Loucy (cell line): ENCODE measurements around the gene DIP2A.

Experiments
- H2AFZ ChIP-seq: fragments of 200-600 bp; sonication (generic); 2 replicates; pipeline ENCODE4 v1.6.0; 2016; ENCODE audit warnings: antibody characterized with exemption, mild to moderate bottlenecking, low read length, moderate library complexity
- H3F3A ChIP-seq: fragments of 200-600 bp; 2 replicates; pipeline ENCODE4 v1.6.0; 2016; ENCODE audit warnings: antibody characterized with exemption, low read depth, mild to moderate bottlenecking
- H3K27me3 ChIP-seq: fragments of 200-600 bp; sonication (generic); 2 replicates; pipeline ENCODE4 v1.6.1; 2014; ENCODE audit warnings: low read length, mild to moderate bottlenecking; ENCODE audit not compliant: insufficient read depth, poor library complexity, severe bottlenecking
- H3K36me3 ChIP-seq: fragments of 200-600 bp; sonication (generic); 2 replicates; pipeline ENCODE4 v1.6.1; 2016; ENCODE audit warnings: low read length; ENCODE audit not compliant: insufficient read depth
- H3K4me1 ChIP-seq: fragments of 200-600 bp; sonication (generic); 2 replicates; pipeline ENCODE4 v1.5.1; 2014; ENCODE audit warnings: low read length, mild to moderate bottlenecking; ENCODE audit not compliant: insufficient read depth, poor library complexity, severe bottlenecking
- H3K4me2 ChIP-seq: fragments of 200-600 bp; sonication (generic); 2 replicates; pipeline ENCODE4 v1.6.0; 2014; ENCODE audit warnings: antibody characterized with exemption, low read length, low read depth, mild to moderate bottlenecking; ENCODE audit not compliant: poor library complexity, severe bottlenecking
- H3K4me3 ChIP-seq: fragments of 200-600 bp; sonication (generic); 2 replicates; pipeline ENCODE4 v1.5.1; 2014; ENCODE audit warnings: low read length, mild to moderate bottlenecking, mixed read lengths; ENCODE audit not compliant: poor library complexity, severe bottlenecking
- H3K79me2 ChIP-seq: fragments of 200-600 bp; sonication (generic); 2 replicates; pipeline ENCODE4 v1.6.1; 2014; ENCODE audit warnings: low read length; ENCODE audit not compliant: insufficient read depth
- H3K9ac ChIP-seq: fragments of 200-600 bp; sonication (generic); 2 replicates; pipeline ENCODE4 v1.6.0; 2014; ENCODE audit warnings: mild to moderate bottlenecking, low read depth, low read length, moderate library complexity; ENCODE audit not compliant: poor library complexity, severe bottlenecking
- H3K9me2 ChIP-seq: fragments of 200-600 bp; sonication (generic); replicated peaks from 2 replicates; pipeline ENCODE4 v1.6.1; 2016; ENCODE audit warnings: low read depth, low read length, mixed read lengths
- H3K9me3 ChIP-seq: fragments of 200-600 bp; sonication (generic); 2 replicates; pipeline ENCODE4 v1.6.1; 2014; ENCODE audit warnings: mild to moderate bottlenecking, antibody characterized with exemption, low read length, low read depth; ENCODE audit not compliant: insufficient read depth
- H4K20me1 ChIP-seq: fragments of 200-600 bp; sonication (generic); 2 replicates; pipeline ENCODE4 v1.6.0; 2014; ENCODE audit warnings: antibody characterized with exemption, low read length, mild to moderate bottlenecking; ENCODE audit not compliant: insufficient read depth, poor library complexity, severe bottlenecking
- CTCF ChIP-seq: fragments of 200-600 bp; sonication (generic); conservative IDR thresholded peaks from 2 replicates; pipeline ENCODE4 v1.5.1; 2014; ENCODE audit warnings: mild to moderate bottlenecking, antibody characterized with exemption, low read length
- EZH2phosphoT487 ChIP-seq: fragments of 200-600 bp; IDR thresholded peaks from 2 replicates; pipeline ENCODE4 v1.6.1; 2018; ENCODE audit warnings: antibody characterized with exemption, mild to moderate bottlenecking, moderate library complexity, borderline replicate concordance

The DIP2A gene

GRCh38 chr21:46441331-46441730, 17.4 kb upstream of the DIP2A start:
- Histone ChIP-seq H3K9me3 (no peaks in the 10 kb centered on the region), H3F3A (no peaks in the 10 kb centered on the region), H3K9ac (no peak overlapping the region), H3K9me2 (no peaks in the 10 kb centered on the region), H3K4me2 (no peak overlapping the region), H3K79me2 (no peaks in the 10 kb centered on the region), H4K20me1 (no peaks in the 10 kb centered on the region), H3K4me1 (no peaks in the 10 kb centered on the region), H3K36me3 (peaks cover 78% of the 10 kb centered on the region), H3K4me3 (no peak overlapping the region), H2AFZ (no peak overlapping the region), H3K27me3 (no peaks in the 10 kb centered on the region)
- TF ChIP-seq EZH2phosphoT487 (no peak), CTCF (no peak)

- Histone ChIP-seq H3K27me3 (no peaks in the 10 kb centered on the region), H3K4me2 (no peak overlapping the region), H3K36me3 (peaks cover 71% of the 10 kb centered on the region), H3K9me3 (no peaks in the 10 kb centered on the region), H3K9ac (no peak overlapping the region), H3K79me2 (no peaks in the 10 kb centered on the region), H3K9me2 (no peaks in the 10 kb centered on the region), H4K20me1 (no peaks in the 10 kb centered on the region), H3F3A (no peaks in the 10 kb centered on the region), H3K4me3 (no peak overlapping the region), H3K4me1 (no peaks in the 10 kb centered on the region), H2AFZ (no peak overlapping the region)
- TF ChIP-seq CTCF (no peak), EZH2phosphoT487 (no peak)
Observed at GRCh38 chr21:46441961-46442498, 16.7 kb upstream of the DIP2A start.

GRCh38 chr21:46442938-46443337, 15.8 kb upstream of the DIP2A start:
- H3K4me2 ChIP-seq: no peak overlapping the region
- H3K27me3 ChIP-seq: no peaks in the 10 kb centered on the region
- no peak overlapping the region for H3K9ac ChIP-seq
- H3K9me3 ChIP-seq: peaks cover 2% of the 10 kb centered on the region; the same call in 1 of the 2 replicates
- no peaks in the 10 kb centered on the region for H3K79me2 ChIP-seq
- H2AFZ ChIP-seq: no peak overlapping the region
- TF ChIP-seq EZH2phosphoT487 (no peak), CTCF (no peak)
- no peaks in the 10 kb centered on the region for H3K9me2 ChIP-seq
- peaks cover 63% of the 10 kb centered on the region for H3K36me3 ChIP-seq
- H3F3A ChIP-seq: no peaks in the 10 kb centered on the region
- no peaks in the 10 kb centered on the region for H3K4me1 ChIP-seq
- no peaks in the 10 kb centered on the region for H4K20me1 ChIP-seq
- no peak overlapping the region for H3K4me3 ChIP-seq
